HepG2 (cell line): ENCODE measurements around the gene NAP1L1. TPM values are rescaled to one million over a fixed set of nuclear protein-coding genes. Genes with fewer than 3 reads are reported as not detected.

Experiments used
- ARHGAP35 ChIP-seq: sonication (generic); formaldehyde crosslinking; IDR thresholded peaks from 2 replicates; pipeline ENCODE4 v1.9.0; 2022; ENCODE audit warnings: mild to moderate bottlenecking, inconsistent platforms, moderate library complexity, missing genetic modification reagents, borderline replicate concordance
- CBX1 ChIP-seq: IDR thresholded peaks from one replicate; pipeline ENCODE4 v1.6.1; 2016; ENCODE audit warnings: antibody characterized with exemption, low read depth
- HMG20A ChIP-seq: IDR thresholded peaks from 2 replicates; pipeline ENCODE4 v1.6.1; 2016; ENCODE audit warnings: borderline replicate concordance
- ISL2 ChIP-seq: sonication (generic); formaldehyde crosslinking; IDR thresholded peaks from 2 replicates; pipeline ENCODE4 v1.5.0; 2020; ENCODE audit warnings: missing genetic modification reagents
- MAFG ChIP-seq: sonication (generic); formaldehyde crosslinking; IDR thresholded peaks from 2 replicates; pipeline ENCODE4 v1.5.1; 2020; ENCODE audit warnings: mild to moderate bottlenecking, missing genetic modification reagents
- MTERF4 ChIP-seq: sonication (generic); formaldehyde crosslinking; IDR thresholded peaks from 2 replicates; pipeline ENCODE4 v1.8.0; 2023; ENCODE audit warnings: mild to moderate bottlenecking, missing genetic modification reagents
- NFKB2 ChIP-seq: sonication (generic); formaldehyde crosslinking; IDR thresholded peaks from 2 replicates; pipeline ENCODE4 v1.4.0; 2020; ENCODE audit warnings: missing genetic modification reagents, borderline replicate concordance
- NONO ChIP-seq, 2 experiments: fragments of 450-650 bp in 1 of 2; sonication (generic) in 1 of 2; formaldehyde crosslinking in 1 of 2; IDR thresholded peaks in 1 of 2; conservative IDR thresholded peaks in 1 of 2; 2 replicates each; pipeline versions ENCODE4 v1.6.1 to v1.8.0; 2017 to 2022; ENCODE audit warnings: mild to moderate bottlenecking in 1 of 2, missing genetic modification reagents in 1 of 2, moderate library complexity in 1 of 2
- PRMT3 ChIP-seq: sonication (generic); formaldehyde crosslinking; IDR thresholded peaks from 2 replicates; pipeline ENCODE4 v1.8.1; 2022; ENCODE audit warnings: low read depth, mild to moderate bottlenecking, moderate library complexity, missing genetic modification reagents, borderline replicate concordance
- RBM22 ChIP-seq: fragments of 200-400 bp; formaldehyde crosslinking; optimal IDR thresholded peaks from 2 replicates; pipeline ENCODE3; 2017; ENCODE audit warnings: mild to moderate bottlenecking, low read length, moderate library complexity
- ZBTB3 ChIP-seq: sonication (generic); formaldehyde crosslinking; IDR thresholded peaks from 2 replicates; pipeline ENCODE4 v1.4.0; 2020; ENCODE audit warnings: low read depth, mild to moderate bottlenecking, moderate library complexity, missing genetic modification reagents, borderline replicate concordance
- ZC3H4 ChIP-seq: sonication (generic); formaldehyde crosslinking; IDR thresholded peaks from 2 replicates; pipeline ENCODE4 v1.4.0; 2020; ENCODE audit warnings: missing genetic modification reagents, borderline replicate concordance
- ZIK1 ChIP-seq: sonication (generic); formaldehyde crosslinking; IDR thresholded peaks from 2 replicates; pipeline ENCODE4 v1.5.0; 2020; ENCODE audit warnings: mild to moderate bottlenecking, low read depth, missing genetic modification reagents, borderline replicate concordance
- ZNF280D ChIP-seq: sonication (generic); formaldehyde crosslinking; IDR thresholded peaks from 2 replicates; pipeline ENCODE4 v1.5.1; 2020; ENCODE audit warnings: mild to moderate bottlenecking, missing genetic modification reagents
- ZNF501 ChIP-seq: sonication (generic); formaldehyde crosslinking; IDR thresholded peaks from 2 replicates; pipeline ENCODE4 v1.5.1; 2020; ENCODE audit warnings: mild to moderate bottlenecking, moderate library complexity, missing genetic modification reagents
- ZNF503 ChIP-seq: sonication (generic); formaldehyde crosslinking; IDR thresholded peaks from 2 replicates; pipeline ENCODE4 v1.4.0; 2020; ENCODE audit warnings: missing genetic modification reagents
- ZNF543 ChIP-seq: sonication (generic); formaldehyde crosslinking; IDR thresholded peaks from 2 replicates; pipeline ENCODE4 v1.4.0; 2020; ENCODE audit warnings: mild to moderate bottlenecking, missing genetic modification reagents
- ZNF704 ChIP-seq: sonication (generic); formaldehyde crosslinking; IDR thresholded peaks from 2 replicates; pipeline ENCODE4 v1.8.1; 2023; ENCODE audit warnings: mild to moderate bottlenecking, inconsistent platforms, moderate library complexity, missing genetic modification reagents, borderline replicate concordance
- ZSCAN29 ChIP-seq: sonication (generic); formaldehyde crosslinking; conservative IDR thresholded peaks from 2 replicates; pipeline ENCODE4 v1.4.0; 2020; ENCODE audit warnings: mild to moderate bottlenecking, missing genetic modification reagents
- ZSCAN5A ChIP-seq: sonication (generic); formaldehyde crosslinking; IDR thresholded peaks from 2 replicates; pipeline ENCODE4 v1.8.0; 2022; ENCODE audit warnings: mild to moderate bottlenecking, missing genetic modification reagents, borderline replicate concordance
- polyA plus RNA-seq, 8 experiments: library from polyadenylated mRNA; depleted of rRNA in 3 of 8; stranded (reverse) in 7 of 8; unstranded in 1 of 8; fragments of >200 nt; fragmentation: Illumina TruSeq in 4 of 8; extraction: Trizol in 4 of 8; gene quantifications; 2 replicates each; pipeline versions ENCODE4 v1.2.1 to v1.2.3, GENCODE V29; 2011 to 2016; ENCODE audit warnings: low read depth in 4 of 8, missing spikeins in 1 of 8, mixed read lengths in 1 of 8; ENCODE audit not compliant: insufficient read depth in 1 of 8
- total RNA-seq, 5 experiments: library from RNA; depleted of rRNA; stranded (reverse); fragments of >200 nt; fragmentation: Illumina TruSeq; extraction: Trizol; gene quantifications; 2 replicates each; pipeline ENCODE4 v1.2.3, GENCODE V29; 2016; ENCODE audit warnings: low read depth in 1 of 5

NAP1L1 gene
- total and polyA plus RNA-seq, 2 of the 13 experiments (the other 11 are each of a cell fraction or from before 2014, with no cell fraction given) = 207 to 309 TPM

GRCh38 chr12:76031414-76032042, 53.0 kb downstream of the NAP1L1 start, which contains the start of gene PHLDA1 (continued):
- peak; percentile 69; the same call in 1 of the 2 replicates for TF ChIP-seq NFKB2 (CRISPR knock-in tag)
- no peak for TF ChIP-seq MAFG
- no peak for TF ChIP-seq RBM22
- TF ChIP-seq CBX1 = peak; percentile 34
- peak; percentile 94 for TF ChIP-seq ZNF501 (CRISPR knock-in tag)
- peak; percentile 97 for TF ChIP-seq PRMT3 (CRISPR knock-in tag)
- TF ChIP-seq ZNF543 (CRISPR knock-in tag) = peak; percentile 79; the same call in 1 of the 2 replicates
- peak; percentile 90 for TF ChIP-seq ZNF503
- TF ChIP-seq ZNF704 (CRISPR knock-in tag) = peak; percentile 75
- TF ChIP-seq MTERF4 (CRISPR knock-in tag) = peak; percentile 87
- TF ChIP-seq HMG20A = peak; percentile 15; the same call in 1 of the 2 replicates
- 0 out of 2 replicates have a peak, but pooled peaks have one; percentile 24 for TF ChIP-seq ZNF280D (CRISPR knock-in tag)
- TF ChIP-seq ARHGAP35 (CRISPR knock-in tag) = peak; percentile 61; the same call in 1 of the 2 replicates
- TF ChIP-seq ISL2 (CRISPR knock-in tag) = peak; percentile 93
- no peak for TF ChIP-seq ZBTB3
- peak; percentile 31; the same call in 1 of the 2 replicates for TF ChIP-seq ZIK1
- no peak for TF ChIP-seq NONO (IDR thresholded peaks at IDR 0.05)
- TF ChIP-seq NONO (CRISPR knock-in tag; conservative IDR thresholded peaks at IDR 0.05) = peak; percentile 86
- TF ChIP-seq ZSCAN29 (CRISPR knock-in tag) = no peak; the same call in 1 of the 2 replicates
- peak; percentile 96 for TF ChIP-seq ZSCAN5A (CRISPR knock-in tag)
- TF ChIP-seq ZC3H4 (CRISPR knock-in tag) = no peak
